Activated T-helper 1 cell treated with Interleukin-2 at 50 U/mL for 16 hours (primary cell): ENCODE measurements around the gene R3HDM2.

ENCODE experiments used
- DNase-seq: peaks from one replicate; pipeline ENCODE4 v3.0.0-alpha.2; 2020; ENCODE audit warnings: low read depth

The R3HDM2 gene

DNA sequence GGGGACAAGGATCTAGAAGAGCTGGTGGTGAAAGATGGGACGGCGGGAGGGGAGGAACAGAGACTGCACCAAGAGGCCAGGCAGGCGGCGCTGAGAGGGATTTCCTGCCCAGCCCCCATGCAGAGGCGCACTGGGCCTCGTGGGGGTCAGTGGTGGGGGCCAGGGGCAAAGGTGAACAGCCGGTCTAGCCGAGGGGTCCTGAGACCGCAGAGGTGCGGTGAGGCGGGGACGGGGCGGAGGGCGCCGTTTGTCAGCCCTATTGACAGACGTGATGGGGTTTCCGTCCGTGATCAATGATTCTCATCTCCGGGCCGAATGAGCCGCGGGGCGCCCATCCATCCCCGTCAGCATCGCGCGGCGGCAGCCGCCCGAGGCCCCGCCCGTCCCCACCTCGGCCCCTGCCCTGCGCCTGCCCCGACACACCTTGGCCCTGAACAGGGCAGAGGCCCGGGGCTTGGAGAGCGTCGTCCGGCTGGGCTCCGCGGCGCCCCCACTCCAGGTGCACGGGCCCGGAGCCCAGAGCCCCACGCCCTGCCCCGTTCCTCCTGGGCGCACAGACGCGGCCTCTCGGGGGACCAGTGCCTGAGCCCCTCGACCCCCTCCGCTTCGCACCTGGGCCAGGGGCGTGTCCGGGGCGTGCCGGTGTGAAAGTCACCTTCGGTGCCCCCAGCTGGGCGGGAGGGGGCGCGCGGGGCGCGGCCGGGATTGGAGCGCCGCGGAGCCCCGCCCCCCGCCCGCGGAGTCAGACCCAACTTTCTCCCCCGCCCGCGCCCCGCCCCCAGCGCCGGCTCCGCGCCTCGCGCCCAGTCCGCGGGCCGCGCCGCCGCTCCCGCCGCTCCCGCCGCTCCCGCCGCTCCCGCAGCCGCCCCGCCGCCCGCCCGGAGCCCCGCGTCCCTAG is 214.6 kb downstream of the R3HDM2 start, which contains the start of gene NXPH4:
NXPH4 (plus strand) TSS at position 781 of the 898 bp plus-strand sequence. CDS start 176 bp downstream, outside the sequence.
- peak; percentile 42 for DNase-seq

DNA sequence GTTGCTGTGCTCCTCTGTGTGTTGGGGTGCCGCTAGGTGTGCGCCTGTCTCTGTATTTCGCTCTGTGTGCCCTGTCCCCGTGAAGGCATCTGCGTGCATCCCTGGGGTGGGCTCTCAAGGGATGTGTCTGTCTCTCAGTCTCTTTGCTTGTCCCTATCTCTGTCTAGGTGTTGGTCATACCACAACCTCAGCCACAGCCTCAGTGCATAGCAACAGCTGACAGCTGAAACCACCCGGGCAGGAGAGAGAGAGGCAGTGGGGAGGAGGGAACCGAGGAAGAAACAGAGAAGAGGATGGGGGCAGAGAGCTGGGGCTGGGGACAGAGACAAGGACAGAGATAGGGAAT is 215.2 kb downstream of the R3HDM2 start:
- DNase-seq: no peak

GRCh38 chr12:57215065-57215464 is 215.8 kb downstream of the R3HDM2 start:
- DNase-seq: no peak

GRCh38 chr12:57214398-57214781 is 216.5 kb downstream of the R3HDM2 start:
- DNase-seq: peak; percentile 38

DNA sequence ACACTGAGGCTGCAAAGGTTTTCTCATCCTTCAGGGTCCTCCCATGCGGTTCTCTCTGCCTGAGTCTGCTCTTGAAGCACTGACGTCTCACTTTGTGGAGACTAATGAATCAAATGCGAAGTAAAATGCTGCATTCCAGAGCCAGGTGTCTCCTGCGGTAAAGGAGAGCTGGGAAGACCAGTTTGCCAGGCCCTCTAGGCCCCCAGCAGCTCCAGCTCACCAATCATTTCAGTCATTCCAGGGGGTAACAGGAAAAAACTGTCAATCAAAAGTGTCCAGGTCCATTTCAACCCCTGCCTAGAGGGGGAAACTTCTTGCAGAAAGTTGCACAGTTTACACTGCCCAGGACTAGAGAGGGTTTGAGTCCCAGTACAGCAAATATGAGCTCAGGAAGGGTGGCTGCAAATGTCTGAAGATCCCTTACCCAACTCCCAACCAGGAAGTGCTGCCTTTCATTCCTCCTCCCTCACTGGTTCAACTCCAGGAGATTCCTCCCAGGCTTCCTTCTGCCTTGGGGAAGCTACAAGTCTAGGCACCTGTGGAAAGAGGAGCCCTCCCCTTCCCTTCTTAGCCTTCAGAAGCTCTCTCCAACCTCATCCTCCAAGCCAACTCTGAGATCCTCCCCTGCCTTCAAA is 217.0 kb downstream of the R3HDM2 start:
- no peak for DNase-seq

GRCh38 chr12:57213058-57213715 is 217.7 kb downstream of the R3HDM2 start:
- peak; percentile 73 for DNase-seq

- no peak for DNase-seq
Measured at GRCh38 chr12:57212701-57213057, 218.2 kb downstream of the R3HDM2 start.

DNA sequence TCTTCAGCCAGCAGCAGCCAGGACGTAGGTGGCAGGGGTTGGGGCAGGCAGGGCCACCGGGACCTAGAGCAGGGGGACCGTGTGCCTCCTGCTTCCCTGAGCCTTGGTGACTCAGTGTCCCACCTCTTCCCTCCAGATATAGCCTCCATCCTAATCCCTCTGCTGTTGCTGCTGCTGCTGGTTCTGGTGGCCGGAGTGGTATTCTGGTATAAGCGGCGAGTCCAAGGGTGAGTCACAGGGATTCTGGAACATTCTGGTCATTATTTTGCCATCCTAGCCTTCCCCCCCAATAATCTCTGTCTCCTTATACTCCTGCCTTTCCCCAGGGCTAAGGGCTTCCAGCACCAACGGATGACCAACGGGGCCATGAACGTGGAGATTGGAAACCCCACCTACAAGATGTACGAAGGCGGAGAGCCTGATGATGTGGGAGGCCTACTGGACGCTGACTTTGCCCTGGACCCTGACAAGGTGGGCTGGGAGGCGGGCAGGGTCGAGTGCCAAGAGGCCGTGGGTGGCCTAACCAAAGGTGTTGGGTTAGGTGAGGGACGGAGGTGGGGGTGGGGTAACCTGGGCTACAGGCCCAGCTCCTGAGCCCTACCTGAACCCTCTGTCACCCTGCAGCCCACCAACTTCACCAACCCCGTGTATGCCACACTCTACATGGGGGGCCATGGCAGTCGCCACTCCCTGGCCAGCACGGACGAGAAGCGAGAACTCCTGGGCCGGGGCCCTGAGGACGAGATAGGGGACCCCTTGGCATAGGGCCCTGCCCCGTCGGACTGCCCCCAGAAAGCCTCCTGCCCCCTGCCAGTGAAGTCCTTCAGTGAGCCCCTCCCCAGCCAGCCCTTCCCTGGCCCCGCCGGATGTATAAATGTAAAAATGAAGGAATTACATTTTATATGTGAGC is 218.8 kb downstream of the R3HDM2 start:
- DNase-seq: no peak

GRCh38 chr12:57210926-57211692 is 219.7 kb downstream of the R3HDM2 start:
- no peak for DNase-seq

GRCh38 chr12:57210461-57210860 is 220.4 kb downstream of the R3HDM2 start:
- DNase-seq: no peak

- no peak for DNase-seq
Measured at GRCh38 chr12:57209916-57210315, 220.9 kb downstream of the R3HDM2 start.

- no peak for DNase-seq
Measured at GRCh38 chr12:57208631-57209282, 222.1 kb downstream of the R3HDM2 start.

- no peak for DNase-seq
Measured at GRCh38 chr12:57207731-57208630, 222.9 kb downstream of the R3HDM2 start.

DNA sequence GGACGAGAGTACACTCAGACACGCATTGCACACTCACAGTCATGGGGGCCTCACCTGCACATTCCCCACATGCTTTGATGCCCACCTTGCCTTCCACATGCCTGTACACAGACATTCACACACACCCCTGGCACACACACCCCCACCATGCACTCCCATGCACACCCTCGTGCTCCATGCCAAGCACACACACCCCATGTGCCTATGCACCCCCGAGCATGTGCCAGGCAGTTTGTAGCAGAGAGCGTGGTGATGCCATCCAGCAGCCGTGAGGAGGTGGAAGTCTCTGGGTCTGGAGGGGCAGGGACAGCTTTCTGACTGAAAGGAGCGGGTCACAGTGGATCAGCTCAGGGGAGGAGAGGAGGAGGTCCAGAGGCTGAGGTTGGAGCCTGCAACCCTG is 224.9 kb downstream of the R3HDM2 start:
- DNase-seq: no peak

DNA sequence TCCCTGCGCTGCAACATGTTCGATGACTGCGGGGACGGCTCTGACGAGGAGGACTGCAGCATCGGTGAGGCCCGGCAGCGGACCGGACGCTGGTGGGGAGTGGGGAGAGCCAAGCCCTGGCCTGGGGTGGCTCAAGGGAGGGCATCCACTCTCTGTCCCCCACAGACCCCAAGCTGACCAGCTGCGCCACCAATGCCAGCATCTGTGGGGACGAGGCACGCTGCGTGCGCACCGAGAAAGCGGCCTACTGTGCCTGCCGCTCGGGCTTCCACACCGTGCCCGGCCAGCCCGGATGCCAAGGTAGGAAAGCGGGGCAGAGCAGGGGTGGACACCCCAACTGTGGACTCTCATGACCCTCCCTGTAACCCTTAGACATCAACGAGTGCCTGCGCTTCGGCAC is 225.7 kb downstream of the R3HDM2 start:
- DNase-seq: no peak

DNA sequence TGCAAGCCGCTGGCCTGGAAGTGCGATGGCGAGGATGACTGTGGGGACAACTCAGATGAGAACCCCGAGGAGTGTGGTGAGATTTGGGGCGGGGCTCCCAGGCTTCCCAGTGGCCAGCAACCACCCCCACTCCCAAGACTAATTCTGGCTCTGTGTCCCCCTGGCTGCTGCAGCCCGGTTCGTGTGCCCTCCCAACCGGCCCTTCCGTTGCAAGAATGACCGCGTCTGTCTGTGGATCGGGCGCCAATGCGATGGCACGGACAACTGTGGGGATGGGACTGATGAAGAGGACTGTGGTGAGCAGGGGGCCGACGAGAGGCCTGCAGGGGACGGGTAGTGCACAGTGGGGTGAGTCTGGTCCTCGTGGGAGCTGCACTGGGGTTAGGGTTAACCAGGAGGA is 226.4 kb downstream of the R3HDM2 start:
- no peak for DNase-seq

DNA sequence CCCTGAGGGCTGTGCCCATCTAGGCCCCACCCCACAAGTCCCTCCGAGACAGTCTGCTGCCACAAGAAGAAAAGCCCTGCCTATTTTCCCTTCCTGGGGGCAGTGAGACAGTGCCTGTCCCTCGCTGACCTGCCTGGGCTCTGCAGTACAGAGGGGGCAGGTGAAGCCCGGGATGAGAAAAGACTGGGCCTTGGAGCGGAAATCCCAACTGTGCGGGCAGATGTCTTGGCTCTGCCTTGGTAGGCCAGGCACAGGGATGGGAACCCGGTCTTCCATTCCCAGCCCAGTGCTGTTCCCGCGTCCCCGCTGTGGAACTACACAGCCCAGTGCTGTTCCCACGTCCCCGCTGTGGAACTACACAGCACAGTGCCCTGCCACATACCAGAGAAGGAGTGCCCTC is 227.1 kb downstream of the R3HDM2 start:
- DNase-seq: no peak
